Fibroblast of gingiva (primary cell): ENCODE results near the gene ATP1B3.
"Not testable (repeated sequence)": the region's sequence is repeated elsewhere in the genome, so short reads cannot be mapped to it uniquely, and the experiment has no call there.

Source experiments
- DNase-seq: peaks from one replicate; pipeline ENCODE4 v3.0.0-alpha.2; 2011; ENCODE audit warnings: low read depth

The ATP1B3 gene

GRCh38 chr3:141860766-141861513 is 15.5 kb upstream of the ATP1B3 start:
- no peak for DNase-seq

GRCh38 chr3:141862279-141862816 is 14.1 kb upstream of the ATP1B3 start:
- DNase-seq = no peak

DNA sequence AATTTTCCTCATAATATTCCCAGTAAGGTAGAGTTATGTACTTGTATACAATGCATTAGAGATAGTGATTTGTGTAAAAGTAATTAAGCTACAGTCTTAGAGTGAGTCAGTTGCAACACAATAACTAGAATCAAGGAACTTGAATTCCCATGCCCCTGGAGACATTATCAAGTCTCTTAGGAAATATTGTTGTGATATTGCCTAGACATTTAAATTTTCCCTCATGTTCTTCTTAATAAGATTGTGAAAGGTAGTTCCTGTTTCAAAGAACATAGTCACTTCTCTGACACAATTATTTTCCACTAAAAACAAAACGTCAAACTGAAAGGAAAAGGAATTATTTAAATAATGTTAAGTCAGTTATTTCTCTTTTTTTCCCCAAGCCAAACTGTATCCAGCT is 13.0 kb upstream of the ATP1B3 start:
- DNase-seq = peak; percentile 79

DNA sequence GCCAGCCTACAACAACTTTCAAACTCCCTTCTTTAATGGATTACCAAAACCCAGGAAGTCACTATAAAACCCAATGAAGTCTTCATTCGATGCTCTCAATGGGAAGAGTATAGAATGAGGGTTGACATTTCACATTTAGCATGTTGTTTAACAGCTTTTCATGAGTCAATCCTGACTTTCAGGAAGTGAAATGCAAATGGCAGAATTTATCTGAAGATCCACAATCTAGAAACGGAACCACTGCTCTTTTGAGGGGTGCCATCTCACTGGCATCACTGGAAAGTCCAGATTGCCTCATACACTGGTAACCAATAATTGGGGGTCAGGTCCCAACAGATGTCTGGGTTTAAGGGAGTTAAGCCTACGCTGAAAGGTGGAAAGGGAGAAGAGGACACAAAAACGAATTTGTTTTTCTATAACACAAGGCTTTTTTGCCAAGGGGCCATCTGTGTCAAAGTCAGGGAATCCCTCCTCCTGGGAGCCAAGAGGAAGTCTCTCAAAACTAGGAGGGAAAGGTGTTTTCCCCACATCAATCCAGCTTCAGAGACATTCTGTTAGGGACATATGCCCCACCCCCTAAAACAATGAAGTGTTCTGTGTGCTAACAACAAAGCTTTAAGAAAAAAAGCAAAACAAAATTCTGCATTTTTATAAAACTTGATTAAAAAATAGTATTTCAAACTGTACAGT is 12.0 kb upstream of the ATP1B3 start:
- DNase-seq = no peak

- no peak for DNase-seq
Observed at GRCh38 chr3:141865101-141865500, 11.3 kb upstream of the ATP1B3 start.

DNA sequence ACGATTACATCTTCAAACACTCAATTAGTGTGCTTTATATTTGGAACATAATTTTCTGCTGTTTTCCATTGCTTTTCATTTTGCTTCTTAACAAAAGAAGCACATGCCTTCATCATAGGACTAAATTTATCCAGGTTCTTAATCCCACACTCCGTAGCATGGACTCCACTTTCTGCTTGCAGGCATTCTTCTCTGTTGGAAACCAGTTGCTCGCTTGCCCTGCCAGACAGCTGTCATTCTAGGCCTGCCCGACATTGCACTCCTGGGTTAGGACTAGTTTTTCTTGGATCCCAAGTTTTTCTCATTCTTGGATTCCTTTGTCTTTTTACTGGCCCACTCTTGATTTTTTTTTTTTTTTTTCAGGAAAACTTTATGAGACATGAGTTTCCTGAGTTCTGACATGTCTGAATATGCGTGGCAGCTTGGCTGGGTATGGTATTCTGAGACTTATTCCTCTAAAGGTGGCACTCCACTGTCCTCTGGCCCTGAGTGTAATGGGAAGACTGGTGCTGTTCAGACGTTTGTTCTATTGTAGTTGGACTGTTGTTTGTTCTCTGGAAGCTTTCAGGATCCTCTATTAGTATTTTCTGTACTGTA is 6.3 kb upstream of the ATP1B3 start:
- DNase-seq = no peak

GRCh38 chr3:141875374-141875892 is 1.0 kb upstream of the ATP1B3 start:
- peak; percentile 70 for DNase-seq

- peak; percentile 68 for DNase-seq
Observed at GRCh38 chr3:141875893-141876380, 506 bp upstream of the ATP1B3 start.

- DNase-seq = peak; percentile 28
Observed at GRCh38 chr3:141876891-141877621, 613 bp downstream of the ATP1B3 start.

- DNase-seq = peak; percentile 40
Observed at GRCh38 chr3:141877911-141878310, 1.5 kb downstream of the ATP1B3 start.

DNA sequence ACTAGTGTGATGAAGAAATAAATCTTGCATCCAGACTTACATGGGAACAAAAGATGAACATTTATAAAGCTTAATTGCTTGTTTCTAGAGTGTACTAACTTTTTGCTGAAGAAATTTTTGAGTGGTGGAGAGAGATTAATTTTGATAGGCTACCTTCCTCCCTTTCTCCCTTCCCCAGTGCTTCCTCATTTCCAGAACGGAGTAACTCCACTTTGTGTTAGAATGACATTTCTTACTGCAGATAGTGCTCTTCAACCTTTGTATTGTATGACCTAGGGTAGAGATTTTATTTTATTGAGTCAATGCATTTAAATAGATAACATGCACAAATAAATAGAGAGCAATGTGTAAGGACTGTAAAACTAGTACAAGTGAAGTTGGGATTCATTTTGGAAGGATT is 1.9 kb downstream of the ATP1B3 start:
- no peak for DNase-seq

DNA sequence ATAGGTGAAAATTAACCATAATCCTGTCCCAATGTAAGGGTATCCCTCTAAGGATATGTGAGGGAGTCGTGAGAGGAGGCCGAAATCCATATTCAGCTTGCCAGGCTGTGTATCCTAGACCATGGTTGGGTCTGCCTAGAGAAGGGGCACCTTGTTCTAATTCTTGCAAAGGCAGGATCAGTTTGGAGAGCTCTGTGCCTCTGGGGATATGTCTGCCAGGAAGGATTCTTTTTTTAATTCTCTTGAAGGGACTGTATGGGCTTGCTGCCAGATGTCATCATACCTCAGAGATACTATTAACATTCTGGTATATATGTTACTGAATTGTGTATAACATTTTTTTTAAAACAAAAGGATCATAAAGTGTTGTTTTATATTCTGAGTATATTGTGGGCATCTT is 2.4 kb downstream of the ATP1B3 start:
- peak; percentile 58 for DNase-seq

GRCh38 chr3:141881702-141882101 is 5.3 kb downstream of the ATP1B3 start:
- no peak for DNase-seq

- no peak for DNase-seq
Observed at GRCh38 chr3:141887051-141887450, 10.6 kb downstream of the ATP1B3 start.

- DNase-seq = not testable (repeated sequence)
Observed at GRCh38 chr3:141888548-141888947, 12.1 kb downstream of the ATP1B3 start.

DNA sequence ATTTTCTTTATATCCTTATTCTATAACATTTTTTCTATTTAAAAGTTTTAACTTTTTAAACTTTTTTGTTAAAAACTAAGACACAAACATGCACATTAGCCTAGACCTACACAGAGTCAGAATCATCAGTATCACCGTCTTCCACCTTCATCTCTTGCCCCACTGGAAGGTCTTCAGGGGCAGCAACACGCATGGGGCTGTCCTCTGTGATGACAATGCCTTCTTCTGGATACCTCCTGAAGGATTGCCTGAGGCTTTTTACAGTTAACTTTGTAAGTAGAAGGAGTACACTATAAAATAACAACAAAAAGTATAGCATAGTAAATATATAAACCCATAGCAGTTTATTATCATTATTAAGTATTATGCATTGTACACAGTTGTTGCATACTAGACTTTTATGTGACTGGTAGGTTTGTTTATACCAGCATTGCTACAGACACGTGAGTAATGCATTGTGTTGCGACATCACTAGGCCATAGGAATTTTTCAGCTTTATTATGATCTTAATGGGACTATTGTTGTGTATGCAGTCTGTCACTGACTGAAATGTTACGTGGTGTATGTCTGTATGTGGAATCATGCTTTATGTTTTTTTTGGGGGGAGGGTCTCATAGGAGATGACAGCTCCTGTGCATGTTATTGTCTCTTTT is 18.2 kb downstream of the ATP1B3 start:
- peak; percentile 82 for DNase-seq

- no peak for DNase-seq
Observed at GRCh38 chr3:141895731-141896130, 19.3 kb downstream of the ATP1B3 start.

- DNase-seq = no peak
Observed at GRCh38 chr3:141898908-141899307, 22.5 kb downstream of the ATP1B3 start.

GRCh38 chr3:141900343-141900742 is 23.9 kb downstream of the ATP1B3 start:
- DNase-seq = no peak

DNA sequence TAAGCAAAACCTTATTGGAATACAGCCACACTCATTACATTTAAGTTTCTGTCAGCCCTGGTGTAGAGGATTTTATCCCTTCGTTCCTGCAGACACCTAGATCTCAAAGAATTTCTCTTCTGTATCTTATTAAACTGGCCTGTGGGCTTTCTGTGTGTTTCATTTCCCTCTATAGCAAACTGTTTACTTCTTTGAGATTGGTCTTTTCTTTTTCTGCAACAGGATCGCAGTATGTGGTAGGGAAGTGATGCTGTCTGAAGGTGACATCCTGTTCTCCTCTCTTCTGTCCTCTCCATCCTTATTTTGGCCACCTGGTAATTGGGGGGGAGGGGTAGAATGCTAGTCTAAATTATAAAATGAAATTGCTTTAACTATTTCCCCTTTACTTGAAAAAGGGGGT is 25.5 kb downstream of the ATP1B3 start:
- DNase-seq = no peak

DNA sequence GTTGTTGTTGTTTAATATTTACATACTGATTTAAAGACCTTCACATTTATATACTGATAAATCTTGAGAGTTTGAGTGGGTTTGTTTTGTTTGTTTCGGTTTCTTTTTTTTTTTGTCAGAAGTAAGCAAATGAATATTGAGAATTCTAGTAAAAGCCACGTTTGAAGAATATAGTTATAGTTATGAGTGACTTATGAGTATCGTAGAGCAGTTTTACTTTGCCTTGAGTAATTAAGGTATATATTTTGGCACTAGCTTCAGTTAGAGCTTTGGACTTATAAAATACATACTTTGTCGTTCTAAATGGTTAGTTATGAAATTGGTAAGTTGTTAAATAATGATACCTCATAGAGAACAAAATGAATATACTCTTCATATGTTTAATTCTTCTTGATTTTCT is 27.8 kb downstream of the ATP1B3 start:
- DNase-seq = no peak
